ENCODE results near the gene SCD.
A peak's percentile ranks its signal among the peaks of the same experiment; 100 is the strongest.
"Not testable (repeated sequence)": the region's sequence is repeated elsewhere in the genome, so short reads cannot be mapped to it uniquely, and the experiment has no call there.

Gene SCD

DNA sequence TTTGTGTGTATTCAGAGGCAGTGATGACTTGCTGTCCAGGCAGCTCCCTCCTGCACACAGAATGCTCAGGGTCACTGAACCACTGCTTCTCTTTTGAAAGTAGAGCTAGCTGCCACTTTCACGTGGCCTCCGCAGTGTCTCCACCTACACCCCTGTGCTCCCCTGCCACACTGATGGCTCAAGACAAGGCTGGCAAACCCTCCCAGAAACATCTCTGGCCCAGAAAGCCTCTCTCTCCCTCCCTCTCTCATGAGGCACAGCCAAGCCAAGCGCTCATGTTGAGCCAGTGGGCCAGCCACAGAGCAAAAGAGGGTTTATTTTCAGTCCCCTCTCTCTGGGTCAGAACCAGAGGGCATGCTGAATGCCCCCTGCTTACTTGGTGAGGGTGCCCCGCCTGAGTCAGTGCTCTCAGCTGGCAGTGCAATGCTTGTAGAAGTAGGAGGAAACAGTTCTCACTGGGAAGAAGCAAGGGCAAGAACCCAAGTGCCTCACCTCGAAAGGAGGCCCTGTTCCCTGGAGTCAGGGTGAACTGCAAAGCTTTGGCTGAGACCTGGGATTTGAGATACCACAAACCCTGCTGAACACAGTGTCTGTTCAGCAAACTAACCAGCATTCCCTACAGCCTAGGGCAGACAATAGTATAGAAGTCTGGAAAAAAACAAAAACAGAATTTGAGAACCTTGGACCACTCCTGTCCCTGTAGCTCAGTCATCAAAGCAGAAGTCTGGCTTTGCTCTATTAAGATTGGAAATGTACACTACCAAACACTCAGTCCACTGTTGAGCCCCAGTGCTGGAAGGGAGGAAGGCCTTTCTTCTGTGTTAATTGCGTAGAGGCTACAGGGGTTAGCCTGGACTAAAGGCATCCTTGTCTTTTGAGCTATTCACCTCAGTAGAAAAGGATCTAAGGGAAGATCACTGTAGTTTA lies 15.8 kb downstream of the SCD start:
- DNase-seq (ENCODE audit: low spot score) = no peak

DNA sequence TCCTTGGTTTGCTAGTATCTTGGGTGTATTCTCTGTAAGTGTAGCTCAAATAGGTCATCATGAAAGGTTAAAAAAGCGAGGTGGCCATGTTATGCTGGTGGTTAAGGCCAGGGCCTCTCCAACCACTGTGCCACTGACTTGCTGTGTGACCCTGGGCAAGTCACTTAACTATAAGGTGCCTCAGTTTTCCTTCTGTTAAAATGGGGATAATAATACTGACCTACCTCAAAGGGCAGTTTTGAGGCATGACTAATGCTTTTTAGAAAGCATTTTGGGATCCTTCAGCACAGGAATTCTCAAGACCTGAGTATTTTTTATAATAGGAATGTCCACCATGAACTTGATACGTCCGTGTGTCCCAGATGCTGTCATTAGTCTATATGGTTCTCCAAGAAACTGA lies 17.1 kb downstream of the SCD start:
- no peak for DNase-seq (ENCODE audit: low spot score)

DNA sequence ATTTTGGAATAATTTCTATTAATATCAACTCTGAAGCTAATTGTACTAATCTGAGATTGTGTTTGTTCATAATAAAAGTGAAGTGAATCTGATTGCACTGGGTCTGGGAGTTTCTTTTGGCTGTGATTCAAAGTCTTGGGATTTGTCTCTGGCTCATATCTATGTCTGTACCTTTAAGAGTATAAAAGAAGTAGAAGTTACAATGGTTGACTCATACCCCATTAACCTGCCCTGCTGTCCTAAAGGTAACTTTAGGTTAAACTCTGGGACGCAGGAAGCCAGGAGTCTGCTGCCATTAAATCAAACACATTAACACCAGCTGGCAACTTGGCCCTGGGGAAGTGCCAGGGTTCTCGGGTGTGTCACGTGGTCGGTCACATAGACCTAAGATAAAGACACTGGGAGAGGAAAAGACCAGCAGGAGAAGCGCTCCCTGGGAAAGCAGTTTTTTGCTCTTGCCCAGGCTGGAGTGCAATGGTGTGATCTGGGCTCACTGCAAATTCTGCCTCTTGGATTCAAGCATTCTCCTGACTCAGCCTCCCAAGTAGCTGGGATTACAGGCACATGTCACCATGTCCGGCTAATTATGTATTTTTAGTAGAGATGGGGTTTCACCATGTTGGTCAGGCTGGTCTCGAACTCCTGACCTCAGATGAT lies 17.8 kb downstream of the SCD start:
- no peak for DNase-seq (ENCODE audit: low spot score)

DNA sequence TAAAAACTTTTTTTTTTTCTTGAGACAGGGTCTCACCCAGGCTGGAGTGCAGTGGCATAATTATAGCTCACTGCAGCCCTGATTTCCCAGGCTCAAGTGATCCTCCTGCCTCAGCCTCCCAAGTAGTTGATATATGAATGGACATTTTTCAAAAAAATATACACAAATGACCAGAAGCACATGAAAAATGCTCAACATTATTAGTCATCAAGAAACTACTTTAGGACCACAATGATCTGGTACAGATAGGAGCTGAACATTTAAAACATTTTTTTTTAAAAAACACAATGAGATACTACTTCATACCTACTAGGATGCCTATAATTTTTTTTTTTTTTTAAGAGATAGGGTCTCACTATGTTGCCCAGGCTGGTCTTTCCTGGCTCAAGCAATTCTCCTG lies 21.7 kb downstream of the SCD start:
- no peak for DNase-seq (ENCODE audit: low spot score)

DNA sequence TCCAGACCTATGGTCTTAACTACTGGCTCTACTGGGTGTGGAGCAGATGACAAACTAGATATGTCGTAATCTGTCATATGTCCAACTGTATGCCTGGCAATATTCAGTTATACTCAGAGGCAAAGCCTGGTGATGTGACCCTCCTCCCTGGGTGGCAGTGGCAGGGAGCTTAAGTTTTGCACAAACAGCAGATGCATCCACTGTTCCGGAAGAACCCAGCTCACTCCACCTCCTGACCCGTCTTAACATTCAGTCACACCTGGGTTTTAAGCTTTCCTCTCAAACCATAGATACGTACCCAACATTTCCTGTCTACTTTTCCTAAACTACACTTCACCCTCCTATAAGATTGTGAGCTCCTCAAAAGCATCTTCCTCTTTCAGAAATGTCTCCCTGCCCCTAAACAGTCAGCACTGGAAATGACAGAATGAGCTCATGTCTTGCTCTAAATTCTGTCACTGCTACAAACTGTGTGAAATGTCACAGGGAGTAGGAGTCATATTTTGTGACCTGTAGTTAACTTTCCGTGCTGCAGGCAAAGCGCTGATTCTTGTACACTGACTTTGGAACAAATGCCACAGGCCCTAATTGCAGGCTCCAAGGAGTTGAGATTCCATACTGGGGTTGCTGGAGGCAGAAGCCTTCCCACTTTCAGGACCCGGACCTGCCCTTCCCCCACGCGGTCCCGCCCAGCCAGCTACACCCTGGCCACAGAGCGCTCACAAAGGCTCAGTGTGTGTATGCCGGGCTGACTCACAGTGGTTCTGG lies 23.9 kb downstream of the SCD start:
- DNase-seq (ENCODE audit: low spot score) = no peak

DNA sequence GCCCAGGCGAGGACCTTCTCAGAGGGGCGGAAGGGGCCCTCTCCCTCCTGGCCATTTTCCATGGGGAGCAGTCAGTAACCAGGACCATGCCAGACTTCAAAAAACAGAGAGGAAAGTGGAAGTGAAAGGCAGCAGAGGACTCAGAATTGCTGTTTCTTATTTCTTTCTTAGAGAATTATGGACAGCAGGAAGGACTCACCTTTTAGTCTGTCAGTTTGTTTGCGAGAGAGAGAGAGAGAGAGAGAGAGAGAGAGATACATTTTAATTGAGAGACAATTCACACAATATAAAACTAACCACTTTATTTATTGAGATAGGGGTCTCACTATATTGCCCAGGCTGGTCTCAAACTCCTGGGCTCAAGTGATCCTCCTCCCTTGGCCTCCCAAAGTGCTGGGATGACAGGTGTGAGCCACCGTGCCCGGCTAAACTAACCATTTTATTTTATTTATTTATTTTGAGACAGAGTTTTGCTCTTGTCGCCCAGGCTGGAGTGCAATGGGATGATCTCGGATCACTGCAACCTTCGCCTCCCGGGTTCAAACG lies 24.5 kb downstream of the SCD start:
- DNase-seq (ENCODE audit: low spot score) = no peak

DNA sequence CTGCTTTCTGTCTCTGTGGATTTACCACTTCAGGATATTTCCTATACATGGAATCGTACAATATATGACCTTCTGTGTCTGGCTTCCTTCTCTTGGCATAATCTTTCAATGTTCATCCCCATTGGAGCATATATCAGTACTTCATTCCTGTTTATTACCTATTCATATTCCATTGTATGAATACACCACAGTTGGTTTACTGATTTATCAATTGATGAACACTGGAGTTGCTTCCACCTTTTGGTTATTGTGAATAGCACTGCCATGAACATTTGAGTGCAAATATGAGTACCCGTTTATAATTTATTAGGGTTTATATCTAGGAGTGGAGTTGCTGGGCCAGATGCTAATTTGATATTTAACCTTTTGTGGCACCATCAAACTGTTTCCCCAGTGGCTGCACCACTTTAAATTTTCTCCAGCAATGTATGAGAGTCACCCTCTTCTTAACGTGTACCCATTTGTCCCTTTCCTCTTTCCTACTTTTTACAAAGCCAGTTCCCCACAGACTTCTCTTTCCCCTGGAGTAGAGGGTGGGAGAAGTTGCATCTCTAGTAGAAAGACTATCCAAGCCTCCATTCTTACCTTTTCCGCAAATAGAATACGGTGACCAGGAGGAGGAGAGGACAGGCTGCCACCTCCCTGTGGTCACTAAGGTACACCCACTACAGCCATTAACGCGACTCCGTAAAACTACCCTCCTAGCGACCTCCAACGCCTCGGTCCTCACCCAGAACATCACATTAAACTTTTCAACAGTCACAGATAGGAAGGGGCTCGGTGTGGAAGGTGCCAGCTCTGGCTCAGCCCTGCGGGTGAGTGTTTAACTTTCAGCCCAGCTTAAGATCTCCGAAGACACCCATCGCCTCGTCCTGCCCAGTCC lies 25.6 kb downstream of the SCD start:
- DNase-seq (ENCODE audit: low spot score) = no peak

DNA sequence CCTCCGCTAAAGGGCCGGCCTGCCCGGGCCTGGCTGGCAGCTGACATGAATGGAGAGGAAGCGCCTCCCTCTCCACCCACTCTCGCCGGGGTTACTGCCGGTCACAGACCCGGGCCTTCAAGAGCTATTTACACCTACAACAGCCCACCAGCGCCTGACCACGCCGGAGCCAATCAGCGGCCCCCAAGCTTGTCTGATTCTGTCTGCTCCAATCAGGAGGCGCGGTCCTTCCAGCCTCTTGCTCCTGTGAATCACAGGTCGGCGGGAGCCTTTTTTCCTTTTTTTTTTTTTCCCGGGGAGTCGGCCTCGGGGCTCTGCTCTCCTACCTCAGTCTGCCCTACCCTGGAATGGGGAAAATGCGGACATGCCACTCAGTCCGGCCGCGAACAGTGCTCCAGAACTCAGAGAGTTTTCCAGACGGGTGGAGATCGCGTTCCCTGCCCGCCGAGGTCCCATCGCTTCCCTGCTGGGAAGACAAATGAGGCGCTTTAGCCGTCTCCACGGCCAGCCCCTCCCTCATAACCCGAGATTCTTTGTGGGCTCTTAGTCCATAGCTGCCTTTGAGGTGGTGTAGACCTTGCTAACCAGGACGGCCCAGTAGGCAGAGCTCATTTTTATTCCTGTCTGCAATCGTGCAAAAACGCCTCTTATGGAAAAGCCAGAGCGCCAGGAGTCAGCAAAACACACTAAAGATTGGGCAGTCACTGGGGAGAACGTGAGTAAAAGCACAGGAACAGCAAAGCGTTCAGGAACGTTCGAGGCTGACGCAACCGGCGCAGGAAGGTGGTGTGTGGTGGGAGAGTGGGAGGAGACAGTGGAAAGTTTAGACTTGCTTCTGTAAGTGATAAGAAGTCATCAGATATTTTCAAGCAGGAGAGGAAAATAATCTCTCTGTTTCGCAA lies 26.5 kb downstream of the SCD start:
- DNase-seq (ENCODE audit: low spot score) = peak; percentile 86

DNA sequence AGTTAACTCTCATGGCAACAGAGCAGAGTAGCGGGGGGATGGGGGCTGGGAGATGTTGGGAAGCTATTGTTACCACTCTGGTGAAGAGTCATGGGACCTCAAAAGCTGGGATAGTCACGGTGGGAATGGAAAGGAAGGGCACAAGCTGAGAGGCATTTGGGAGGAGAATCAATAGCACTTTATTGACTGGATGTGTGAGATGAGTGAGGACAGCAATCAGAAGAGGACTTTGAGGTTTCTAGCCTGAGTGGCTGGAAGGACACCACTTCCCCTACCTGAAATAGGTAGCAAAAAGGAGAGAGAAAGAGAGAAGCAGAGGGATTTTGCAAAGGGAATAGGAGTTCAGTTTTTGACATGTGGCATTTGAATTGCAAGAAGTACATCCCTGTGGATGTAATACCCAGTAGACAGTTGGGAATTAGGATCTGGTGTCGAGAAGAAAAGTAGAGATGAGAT lies 27.2 kb downstream of the SCD start:
- no peak for DNase-seq (ENCODE audit: low spot score)

DNA sequence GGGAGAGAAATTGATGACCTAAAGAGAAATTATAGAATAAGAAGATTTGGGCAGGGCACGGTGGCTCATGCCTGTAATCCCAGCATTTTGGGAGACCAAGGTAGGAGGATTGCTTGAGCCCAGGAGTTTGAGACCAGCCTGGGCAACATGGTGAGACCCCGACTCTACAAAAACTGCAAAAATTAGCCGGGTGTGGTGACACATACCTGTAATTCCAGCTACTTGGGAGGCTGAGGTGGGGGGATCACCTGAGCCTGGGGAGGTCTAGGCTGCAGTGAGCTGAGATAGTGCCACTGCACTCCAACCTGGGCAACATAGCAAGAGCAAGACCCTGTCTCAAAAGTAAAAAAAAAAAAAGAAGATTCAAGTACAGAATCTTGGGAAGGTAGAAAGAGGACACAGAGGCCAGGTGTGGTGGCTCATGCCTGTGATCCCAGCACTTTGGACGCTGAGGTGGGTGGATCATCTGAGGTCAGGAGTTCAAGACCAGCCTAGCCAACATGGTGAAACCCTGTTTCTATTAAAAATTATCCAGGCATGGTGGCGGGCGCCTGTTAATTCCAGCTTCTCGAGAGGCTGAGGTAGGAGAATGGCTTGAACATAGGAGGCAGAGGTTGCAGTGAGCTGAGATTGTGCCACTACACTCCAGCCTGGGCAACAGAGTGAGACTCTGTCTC lies 27.8 kb downstream of the SCD start:
- not testable (repeated sequence) for DNase-seq (ENCODE audit: low spot score)

DNA sequence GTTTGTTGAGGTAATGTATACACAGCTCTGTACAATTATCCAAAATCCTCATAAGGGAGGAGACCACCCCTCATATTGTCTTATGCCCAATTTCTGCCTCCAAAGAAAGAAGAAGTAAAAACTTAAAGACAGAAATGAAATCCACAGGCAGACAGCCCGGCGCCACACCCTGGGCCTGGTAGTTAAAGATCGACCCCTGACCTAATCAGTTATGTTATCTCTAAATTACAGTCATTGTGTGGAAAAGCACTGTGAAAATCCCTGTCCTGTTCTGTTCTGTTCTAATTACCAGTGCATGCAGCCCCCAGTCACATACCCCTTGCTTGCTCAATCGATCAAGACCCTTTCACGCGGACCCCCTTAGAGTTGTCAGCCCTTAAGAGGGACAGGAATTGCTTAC lies 29.6 kb downstream of the SCD start:
- not testable (repeated sequence) for DNase-seq (ENCODE audit: low spot score)

DNA sequence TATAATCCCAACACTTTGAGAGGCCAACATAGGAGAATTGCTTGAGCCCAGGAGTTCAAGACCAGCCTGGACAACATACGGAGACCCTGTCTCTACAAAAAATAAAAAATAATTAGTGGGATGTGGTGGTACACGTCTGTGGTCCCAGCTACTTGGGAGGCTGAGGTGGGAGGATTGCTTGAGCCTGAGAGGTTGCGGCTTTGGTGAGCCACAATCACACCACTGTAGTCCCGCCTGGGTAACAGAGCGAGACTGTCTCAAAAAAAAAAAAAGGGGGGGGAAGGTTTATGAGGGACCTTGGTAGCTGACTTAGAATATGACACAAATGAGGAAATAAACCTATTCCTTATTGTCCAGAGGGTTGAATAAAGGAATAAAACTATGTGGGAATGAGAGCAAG lies 30.8 kb downstream of the SCD start:
- DNase-seq (ENCODE audit: low spot score) = no peak

DNA sequence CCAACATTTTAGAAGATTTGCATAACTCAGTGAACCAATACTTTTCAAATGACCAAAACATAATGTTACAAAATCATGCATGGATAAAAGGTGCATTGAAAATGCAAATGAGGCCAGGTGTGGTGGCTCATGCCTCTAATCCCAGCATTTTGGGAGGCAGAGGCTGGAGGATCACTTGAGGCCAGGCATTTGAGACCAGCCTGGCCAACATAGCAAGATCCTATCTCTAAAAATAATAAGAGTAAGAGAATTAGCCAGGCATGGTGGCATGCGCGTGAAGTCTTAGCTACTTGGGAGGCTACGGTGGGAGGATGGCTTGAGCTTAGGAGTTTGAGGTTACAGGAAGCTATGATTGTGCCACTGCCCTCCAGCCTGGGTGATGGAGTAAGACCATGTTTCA lies 33.4 kb downstream of the SCD start:
- DNase-seq (ENCODE audit: low spot score) = no peak

DNA sequence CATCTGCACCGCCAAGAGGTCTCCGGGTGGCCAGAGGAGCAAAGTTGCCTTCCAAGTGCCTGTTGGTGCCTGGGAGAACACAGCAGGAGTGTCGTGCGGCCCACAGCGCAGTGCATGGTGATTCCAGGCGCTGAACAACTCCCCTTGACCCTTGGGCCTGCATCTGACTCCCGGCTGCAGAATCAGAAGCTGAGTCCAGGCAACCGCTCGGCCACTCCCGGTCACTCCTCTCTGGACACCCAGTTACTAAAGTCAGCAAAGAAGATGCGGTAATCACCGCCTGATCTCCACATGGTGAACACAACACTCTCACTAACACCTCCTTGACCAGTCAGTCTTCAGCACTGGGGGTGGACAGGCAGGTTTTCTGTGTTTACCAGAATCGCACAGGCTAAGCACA lies 35.5 kb downstream of the SCD start:
- DNase-seq (ENCODE audit: low spot score) = no peak

DNA sequence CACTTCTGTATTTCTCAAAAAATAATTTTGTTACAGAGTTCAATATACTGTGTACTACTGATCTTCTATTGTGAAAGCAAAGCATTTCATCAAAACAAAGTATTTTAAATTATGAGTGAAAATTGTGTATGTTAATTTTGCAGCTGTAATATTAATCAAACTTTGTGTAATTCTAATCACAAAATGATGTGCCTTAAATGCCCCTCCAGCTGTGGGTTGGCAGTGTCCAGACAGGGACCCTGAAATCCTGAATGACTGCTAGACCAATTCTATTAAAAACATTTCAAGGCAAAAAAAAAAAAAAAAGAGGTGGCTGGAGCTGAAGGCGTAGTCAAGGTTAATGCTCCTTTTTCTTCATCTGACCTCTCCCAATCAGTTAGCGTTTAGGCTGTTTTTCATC lies 36.2 kb downstream of the SCD start:
- DNase-seq (ENCODE audit: low spot score) = no peak

DNA sequence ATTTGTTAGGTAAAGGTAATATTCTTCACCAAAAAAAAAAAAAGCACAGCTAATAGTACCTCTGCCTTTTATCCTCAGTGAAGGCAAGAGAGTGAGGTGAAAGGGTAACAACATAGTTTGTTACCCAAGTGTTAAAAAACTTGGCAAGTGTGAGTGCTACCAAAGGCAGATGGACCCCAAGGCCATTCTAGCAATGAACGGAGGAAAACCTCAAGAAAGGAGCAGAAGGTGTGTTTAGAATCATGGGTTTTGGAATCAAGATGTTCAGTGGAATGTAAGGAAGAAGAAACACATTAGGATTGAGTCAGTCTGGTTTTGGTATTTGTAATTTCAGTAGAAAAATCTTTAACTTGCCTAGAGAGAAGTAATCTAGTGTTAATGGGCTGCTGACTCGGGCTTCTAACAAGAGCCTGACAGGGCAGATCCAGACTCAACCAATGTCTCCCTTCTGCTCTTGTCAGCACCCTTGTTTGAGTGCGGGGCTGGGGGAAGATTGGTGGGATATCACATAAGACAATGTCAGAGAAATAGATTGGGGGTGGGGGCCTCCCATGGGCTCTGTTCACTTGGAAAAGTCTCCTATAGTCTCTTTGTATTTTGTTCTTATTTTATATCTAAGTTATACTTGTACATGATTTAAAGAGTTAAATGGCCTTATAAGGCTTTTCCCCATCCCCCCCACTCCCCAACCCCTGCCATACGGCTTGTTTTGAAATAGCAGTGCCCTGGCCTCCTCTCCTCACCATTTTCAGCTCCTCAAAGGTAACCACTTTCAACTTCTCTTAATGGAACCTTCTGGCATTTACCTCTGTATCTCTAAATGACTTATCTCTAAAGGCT lies 44.4 kb downstream of the SCD start:
- DNase-seq (ENCODE audit: low spot score) = no peak

DNA sequence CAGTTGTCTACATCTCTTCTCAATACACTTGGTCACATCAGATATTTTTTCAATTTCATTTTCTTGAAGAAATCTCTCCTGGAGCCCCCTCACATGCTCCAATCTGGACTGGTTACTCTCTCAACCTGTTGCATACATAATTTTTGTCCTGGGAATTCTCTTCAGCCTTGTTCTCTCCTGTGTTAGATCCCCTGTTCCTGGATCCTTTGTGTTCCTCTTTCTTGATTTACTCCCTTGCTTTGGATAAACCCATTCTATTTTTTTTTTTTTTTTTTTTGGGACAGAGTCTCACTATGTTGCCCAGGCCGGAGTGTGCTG lies 45.6 kb downstream of the SCD start:
- DNase-seq (ENCODE audit: low spot score) = no peak

DNA sequence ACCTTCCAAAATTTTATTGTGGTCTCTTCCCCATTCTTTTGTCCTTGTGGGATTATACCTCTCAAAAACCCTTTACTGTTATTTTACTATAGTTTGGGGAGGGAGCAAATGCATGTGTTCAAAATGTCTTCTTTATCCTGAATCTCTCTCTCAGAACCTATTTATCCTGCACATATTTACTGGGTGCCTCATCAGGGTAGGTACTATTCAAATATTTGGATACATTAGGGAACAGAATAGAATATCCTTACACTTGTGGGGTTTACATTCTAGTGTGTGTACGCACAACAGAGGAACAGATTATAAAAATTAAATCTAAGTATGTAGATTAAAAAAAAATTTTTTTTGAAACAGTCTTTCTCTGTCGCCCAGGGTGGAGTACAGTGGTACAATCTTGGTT lies 48.6 kb downstream of the SCD start:
- no peak for DNase-seq (ENCODE audit: low spot score)

DNA sequence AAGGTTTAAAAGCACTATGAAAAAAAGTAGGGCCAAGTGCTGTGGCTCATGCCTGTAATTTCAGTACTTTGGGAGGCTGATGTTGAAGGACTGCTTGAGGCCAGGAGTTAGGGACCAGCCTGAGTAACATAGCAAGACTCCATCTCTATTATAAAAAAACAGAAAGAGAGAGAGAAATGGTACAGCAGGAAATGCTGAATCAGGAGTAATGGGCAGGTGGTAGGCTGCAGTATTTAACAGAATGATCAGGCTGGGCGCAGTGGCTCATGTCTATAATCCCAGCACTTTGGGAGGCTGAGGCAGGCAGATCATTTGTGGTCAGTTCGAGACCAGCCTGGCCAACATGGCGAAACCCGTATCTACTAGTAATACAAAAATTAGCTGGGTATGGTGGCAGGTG lies 49.6 kb downstream of the SCD start:
- DNase-seq (ENCODE audit: low spot score) = no peak
